HG03571 (cell line): ENCODE results near the gene USP20.

Experiments
- ATAC-seq: cut with Tn5 transposase; IDR thresholded peaks from one replicate; pipeline ENCODE4 v1.9.1; 2021; ENCODE audit not compliant: unreplicated experiment

The USP20 gene

DNA sequence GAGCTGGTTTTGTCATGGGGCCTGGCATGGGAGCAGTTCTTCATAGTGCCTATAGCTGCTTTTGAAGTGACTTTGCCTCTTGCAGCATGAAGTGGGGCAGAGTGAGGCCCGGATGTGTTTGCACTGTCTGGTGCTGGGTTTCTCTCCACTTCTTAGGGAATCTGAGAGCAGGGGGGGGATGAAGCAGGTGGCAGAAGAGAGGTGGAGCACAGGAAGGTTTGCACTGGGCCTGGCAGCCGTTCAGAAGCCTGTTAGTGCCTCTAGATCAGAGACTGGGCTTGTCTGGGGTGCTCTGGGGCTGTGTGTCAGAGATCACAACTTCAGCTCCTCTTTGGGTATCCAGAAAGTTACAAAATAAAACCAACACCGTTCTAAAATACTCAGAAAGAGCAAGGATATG lies 18.4 kb downstream of the USP20 start:
- ATAC-seq, result no peak

- no peak for ATAC-seq
Observed at GRCh38 chr9:129854588-129855110, 19.4 kb downstream of the USP20 start.

DNA sequence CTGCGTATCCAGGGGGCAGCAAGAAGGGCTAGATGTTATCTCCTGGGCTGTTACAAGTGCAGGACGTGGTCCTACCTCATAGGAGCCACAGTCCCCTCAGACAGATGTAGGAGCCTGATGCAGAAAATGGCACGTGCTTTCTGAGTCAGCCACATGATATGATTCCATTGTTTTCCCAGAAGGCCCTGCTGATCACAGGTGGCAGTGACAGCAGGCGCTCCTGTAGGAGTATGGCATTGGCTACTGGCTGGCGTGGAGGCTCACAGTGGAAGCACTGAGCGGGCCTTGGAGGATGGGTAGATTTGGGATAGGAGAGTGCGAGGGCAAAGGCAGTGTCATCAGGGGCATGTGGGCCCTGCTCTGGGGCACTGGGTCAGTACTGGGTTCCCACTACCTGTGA lies 21.9 kb downstream of the USP20 start:
- ATAC-seq, result no peak

DNA sequence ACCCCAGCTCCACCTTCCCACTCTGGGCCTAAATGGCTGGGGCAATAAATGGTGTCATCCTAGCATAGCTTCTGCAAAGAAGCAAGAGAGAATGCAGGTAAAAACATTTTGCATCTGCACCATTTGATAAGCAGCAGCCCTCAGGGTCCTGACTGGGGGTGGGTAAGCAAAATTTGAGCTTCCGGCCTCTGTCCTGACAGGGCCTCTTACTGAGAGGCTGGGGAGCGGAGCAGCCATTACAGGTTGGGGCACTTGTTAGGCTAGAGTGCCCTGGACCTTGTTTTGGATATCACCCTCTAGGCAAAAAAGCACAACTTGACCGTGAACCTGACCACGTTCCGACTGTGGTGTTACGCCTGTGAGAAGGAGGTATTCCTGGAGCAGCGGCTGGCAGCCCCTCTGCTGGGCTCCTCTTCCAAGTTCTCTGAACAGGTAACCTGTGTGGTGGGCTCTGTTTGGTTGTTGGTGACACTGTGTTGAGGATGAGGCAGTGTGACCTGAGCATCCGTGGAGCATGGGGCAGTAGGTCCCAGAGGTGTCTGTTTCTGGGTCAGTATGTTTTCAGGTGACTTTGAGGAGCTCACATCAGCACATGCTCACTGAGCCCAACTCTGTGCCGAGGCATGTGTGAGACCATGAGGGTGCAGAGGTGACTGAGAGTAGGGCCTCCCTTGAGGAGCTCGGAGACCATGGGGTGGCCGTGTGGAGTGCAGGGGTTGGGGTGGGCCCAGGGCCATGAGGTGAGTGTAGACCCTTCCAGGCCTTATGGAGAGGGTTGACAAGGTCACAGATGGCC lies 23.1 kb downstream of the USP20 start:
- ATAC-seq, result no peak

DNA sequence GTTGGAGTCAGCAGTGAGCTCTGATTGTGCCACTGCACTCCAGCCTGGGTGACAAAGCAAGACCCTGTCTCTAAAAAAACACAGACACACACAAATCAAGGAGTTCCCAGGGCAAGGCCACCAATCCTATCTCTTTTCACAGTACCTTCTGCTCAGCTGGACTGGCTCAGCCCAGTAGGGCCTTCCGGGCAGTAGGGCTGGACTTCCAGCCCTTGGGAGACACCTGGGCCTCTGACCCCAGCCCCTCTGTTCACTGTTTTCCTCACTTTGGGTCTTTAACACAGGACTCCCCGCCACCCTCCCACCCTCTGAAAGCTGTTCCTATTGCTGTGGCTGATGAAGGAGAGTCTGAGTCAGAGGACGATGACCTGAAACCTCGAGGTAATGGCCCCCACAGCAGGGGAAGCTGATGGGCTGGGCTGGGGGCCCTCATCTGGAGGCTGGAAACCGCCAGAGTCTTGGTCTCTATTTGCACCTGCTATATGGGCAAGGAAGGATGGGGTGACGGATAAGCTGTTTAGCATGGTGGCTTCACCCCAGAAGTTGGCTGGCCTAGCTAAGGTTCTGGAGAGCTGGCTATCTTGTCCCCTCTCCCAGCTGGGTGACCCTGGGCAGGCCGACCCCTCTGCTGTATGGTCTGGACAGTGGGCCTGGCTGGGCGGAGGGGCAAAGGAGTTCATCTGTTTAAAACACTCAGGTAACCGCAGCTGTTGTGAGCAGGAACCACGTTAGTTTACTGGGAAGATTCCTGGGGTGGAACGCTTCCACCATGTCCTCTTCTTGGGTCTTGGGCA lies 25.6 kb downstream of the USP20 start:
- no peak for ATAC-seq

- ATAC-seq, result no peak
Observed at GRCh38 chr9:129861447-129861827, 26.2 kb downstream of the USP20 start.

DNA sequence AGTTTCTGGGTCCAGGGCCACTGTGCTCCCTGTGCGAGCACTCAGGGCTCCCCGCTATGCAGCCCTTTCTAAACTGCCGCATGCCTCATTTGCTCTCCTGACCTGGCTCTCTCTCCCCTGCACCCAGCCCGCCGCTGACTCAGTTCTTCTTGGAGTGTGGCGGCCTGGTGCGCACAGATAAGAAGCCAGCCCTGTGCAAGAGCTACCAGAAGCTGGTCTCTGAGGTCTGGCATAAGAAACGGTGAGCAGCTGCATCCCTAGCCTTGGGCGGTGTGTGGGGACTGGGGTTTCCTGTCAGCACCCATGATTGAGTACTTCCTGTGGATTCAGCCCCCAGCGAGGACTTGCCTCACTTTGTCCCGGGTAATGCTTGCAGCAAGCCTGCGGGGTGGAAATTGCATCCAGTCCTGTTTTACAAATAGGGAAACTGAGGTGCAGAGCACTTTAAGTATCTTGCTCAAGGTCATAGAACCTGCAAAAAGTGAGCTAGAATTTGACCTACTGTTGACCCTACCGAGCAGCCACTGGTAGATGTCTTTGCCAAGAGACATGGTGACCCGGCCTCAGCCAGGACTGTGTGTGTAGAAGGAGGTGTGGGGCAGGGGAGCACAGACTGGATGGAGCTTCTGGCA lies 27.9 kb downstream of the USP20 start:
- ATAC-seq, result no peak

DNA sequence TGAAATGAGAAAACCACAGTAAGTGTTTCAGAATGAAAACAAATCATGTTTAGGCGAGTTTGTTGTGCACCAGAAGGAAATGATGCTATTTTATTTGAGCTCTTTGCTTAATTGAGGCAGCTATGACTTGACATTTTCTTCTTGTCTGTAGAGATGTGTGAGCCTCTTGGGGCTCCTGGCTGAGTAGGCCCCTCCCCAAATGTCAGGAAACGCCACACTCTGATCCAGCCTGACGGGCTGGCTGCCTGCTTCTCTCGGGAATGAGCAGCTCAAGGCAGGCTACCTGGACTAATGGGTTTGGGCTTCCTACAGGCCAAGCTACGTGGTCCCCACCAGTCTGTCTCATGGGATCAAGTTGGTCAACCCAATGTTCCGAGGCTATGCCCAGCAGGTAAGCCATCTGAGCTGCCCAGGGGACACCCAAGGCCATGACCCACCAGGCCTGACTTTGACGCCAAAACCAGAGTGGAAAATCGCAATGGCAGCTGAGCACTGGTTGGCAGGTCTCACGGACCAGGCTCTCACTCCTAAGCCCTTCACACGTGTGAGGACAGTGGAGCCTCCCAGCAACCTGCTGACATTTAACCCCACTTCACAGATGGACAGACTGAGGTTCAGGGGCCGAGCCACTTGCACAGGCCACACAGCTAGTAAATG lies 29.9 kb downstream of the USP20 start:
- ATAC-seq, result no peak

DNA sequence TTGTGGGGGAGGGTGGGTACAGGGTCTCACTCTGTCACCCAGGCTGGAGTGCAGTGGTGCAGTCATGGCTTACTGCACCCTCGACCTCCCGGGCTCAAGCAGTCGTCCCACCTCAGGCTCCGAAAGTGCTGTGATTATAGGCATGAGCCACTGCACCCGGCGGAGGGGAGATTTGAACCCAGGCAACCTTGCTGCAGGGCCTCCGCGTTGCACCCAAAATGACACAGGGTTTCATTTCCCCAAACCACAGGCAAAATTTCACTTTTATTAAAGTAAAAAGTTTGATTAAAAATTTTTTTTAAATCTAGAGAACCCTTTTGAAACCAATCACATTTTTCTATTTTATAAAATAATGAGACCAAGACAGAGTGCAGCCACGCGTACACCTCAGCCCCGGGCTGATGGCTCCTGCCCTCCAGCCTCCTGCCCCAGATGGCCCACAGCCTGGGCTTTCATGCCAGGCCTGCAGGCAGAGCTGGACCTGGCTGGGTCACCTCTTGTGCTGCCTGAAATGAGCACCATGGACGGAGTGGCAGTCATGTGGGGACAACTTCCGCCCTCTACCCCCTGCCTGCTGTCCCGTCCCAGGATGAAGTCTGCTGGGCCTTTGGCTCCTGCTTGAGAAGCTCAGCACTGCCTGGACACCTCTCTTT lies 30.5 kb downstream of the USP20 start:
- no peak for ATAC-seq

DNA sequence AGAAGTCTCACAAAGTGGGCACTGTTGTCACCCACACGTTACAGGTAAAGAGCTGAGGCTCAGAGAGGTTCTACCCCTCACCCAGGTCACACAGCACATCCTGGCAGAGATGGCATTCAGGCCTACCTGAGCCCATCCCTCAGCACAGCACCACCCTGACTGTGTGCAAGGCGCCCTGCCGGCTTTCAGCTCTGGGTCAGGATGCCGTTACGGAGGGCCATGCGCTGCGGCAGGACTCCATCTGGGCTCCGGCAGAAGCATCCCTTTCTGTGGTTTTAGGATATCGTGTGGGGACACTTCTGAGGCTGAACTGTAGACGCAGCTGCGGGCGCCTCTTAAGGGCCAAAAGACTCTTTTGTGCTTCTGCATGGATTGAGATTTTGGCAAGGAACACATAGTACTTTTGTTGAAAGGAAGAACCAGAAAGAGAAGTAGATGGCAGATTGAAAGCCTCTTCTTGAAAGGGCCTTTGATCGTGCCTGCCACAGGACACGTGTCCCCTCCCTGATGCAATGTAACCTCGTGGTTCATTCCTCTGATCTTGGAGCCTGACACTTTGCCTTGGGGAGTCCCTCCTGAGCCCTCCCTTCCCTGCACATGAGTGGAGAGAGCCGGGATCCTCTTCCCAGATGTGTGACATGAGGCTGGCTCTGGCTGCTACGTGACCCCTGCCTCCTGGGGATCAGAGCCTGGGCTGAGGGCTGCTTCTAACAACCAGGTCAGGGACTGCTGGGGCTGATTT lies 31.3 kb downstream of the USP20 start:
- no peak for ATAC-seq

- ATAC-seq, result no peak
Observed at GRCh38 chr9:129867136-129868022, 32.1 kb downstream of the USP20 start.

- no peak for ATAC-seq
Observed at GRCh38 chr9:129868023-129868871, 33.0 kb downstream of the USP20 start.

GRCh38 chr9:129868872-129869486 lies 33.7 kb downstream of the USP20 start:
- no peak for ATAC-seq

DNA sequence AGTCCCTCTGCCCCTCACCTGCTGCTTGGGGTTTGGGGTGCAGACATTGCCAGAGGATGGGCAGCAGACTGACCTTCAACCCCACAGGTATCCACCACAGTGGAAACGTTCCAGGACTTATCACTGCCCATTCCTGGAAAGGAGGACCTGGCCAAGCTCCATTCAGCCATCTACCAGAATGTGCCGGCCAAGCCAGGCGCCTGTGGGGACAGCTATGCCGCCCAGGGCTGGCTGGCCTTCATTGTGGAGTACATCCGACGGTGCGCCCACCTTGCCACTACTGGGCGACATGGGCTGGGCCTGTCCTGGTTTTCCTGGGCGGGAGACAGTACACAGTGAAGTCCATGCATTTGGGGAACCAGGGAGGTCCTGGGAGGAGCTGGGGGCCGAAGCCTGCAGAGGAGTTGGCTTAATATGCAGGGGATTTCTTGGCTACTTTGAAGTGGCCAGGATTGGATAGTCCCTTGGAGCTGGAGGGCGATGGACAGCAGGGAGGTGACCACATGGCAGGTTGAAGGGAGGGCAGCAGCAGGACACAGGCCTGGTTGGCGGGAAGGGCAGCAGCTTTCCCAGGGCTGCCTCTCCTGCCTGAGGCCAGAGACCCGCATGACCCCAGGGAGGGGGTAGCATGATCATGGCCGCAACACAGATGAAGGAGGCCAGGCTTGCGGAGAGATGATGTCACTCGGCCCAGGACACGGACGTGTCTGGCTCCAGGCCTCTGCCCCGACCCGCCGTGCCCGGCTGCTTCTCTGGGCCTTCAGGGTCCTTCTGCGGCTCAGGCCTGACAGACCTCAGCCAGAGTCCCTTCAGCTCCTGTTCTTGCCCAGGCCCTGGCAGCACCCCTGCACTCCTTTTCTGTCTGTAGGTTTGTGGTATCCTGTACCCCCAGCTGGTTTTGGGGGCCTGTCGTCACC lies 34.6 kb downstream of the USP20 start:
- no peak for ATAC-seq

DNA sequence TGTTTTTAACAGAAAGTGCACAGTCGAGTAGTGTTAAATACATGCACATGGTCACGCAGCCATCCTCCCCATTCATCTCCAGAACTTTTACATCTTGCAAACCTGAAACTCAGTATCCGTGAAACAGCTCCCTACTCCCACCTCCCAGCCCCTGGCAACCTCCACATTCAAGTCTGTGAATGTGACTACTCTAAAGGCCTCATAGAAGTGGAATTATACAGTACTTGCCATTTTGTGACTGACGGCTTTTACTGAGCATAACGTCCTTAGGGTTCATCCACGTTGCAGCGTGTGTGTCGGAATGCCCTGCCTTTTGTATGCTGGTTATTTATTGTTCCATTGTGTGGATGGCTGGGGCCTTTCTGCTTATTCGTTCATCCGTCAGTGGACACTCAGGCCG lies 35.8 kb downstream of the USP20 start:
- no peak for ATAC-seq

- ATAC-seq, result no peak
Observed at GRCh38 chr9:129873563-129874190, 38.4 kb downstream of the USP20 start.
